Right cardiac atrium (tissue), 5 donors: Measurements from ENCODE around the gene ANXA8L1. TPM values are rescaled to one million over a fixed set of nuclear protein-coding genes. Genes with fewer than 3 reads are reported as not detected.

ENCODE experiments used
- polyA plus RNA-seq: library from polyadenylated mRNA; stranded (reverse); fragments of 200-250 nt; gene quantifications from one replicate; pipeline ENCODE4 v1.2.3, GENCODE V29; 2013
- total RNA-seq, 4 donors: library from RNA; stranded (reverse); fragmentation: NEBNext Ultra II Directional; extraction: Animal tissue kit (Norgen Biotek cat#: 25700); gene quantifications; one replicate each; pipeline ENCODE4 v1.2.1, GENCODE V29; 2021
- donor health status: healthy with polysubstance abuse.
- donor health status: DM: no; HTN: yes; CAD: no.
- donor health status: DM: no; HTN: no; CAD: no.
- donor health status: DM: no; HTN: yes; CAD: no; lungs with severe emphysema.
- donor health status: DM: yes; HTN: yes; CAD: no.

Gene ANXA8L1
- total and polyA plus RNA-seq, 5 donors, result 0.16 to 1.6 (median 0.51) TPM

Other genes with a start within 250 kb of the ANXA8L1 start
- under 1 TPM in 1 of 4 donors, not detected in 3; 0.51 TPM for gene ANTXRL, start 88.8 kb upstream of the ANXA8L1 start, total RNA-seq
- gene ANTXRL, start 88.8 kb upstream of the ANXA8L1 start, polyA plus RNA-seq, result 0.68 TPM
- under 1 TPM in 2 of 4 donors, not detected in 2; 0.19 to 0.40 TPM for gene NPY4R, start 90.2 kb downstream of the ANXA8L1 start, total RNA-seq
- 0.09 TPM for gene NPY4R, start 90.2 kb downstream of the ANXA8L1 start, polyA plus RNA-seq
- not detected for gene GPRIN2, start 180.9 kb downstream of the ANXA8L1 start, total RNA-seq
- not detected for gene GPRIN2, start 180.9 kb downstream of the ANXA8L1 start, polyA plus RNA-seq
- gene SYT15, start 203.4 kb downstream of the ANXA8L1 start, total RNA-seq, result 1 to 10 TPM; 2.7 to 4.1 (median 3.5) TPM
- gene SYT15, start 203.4 kb downstream of the ANXA8L1 start, polyA plus RNA-seq, result 2.6 TPM